Measurements from ENCODE around the gene ZC3HAV1. TPM values are rescaled to one million over a fixed set of nuclear protein-coding genes. Genes with fewer than 3 reads are reported as not detected.

Gene ZC3HAV1
- total RNA-seq, 4 donors from 2014 or later: 43.4 to 59.7 (median 50.2) TPM

GRCh38 chr7:139068544-139069399 is 40.7 kb downstream of the ZC3HAV1 start:
- Histone ChIP-seq H3K9me3 (no peaks in the 10 kb centered on the region), H3K27ac (no peak overlapping the region), H3K27me3 (no peaks in the 10 kb centered on the region), H3K4me3 (replicated peaks in 1 of 3) (no peak overlapping the region), H3K4me1 (no peaks in the 10 kb centered on the region), H3K36me3 (peaks cover 56 to 73% of the 10 kb centered on the region in 2 donors)
- DNase-seq: no peak
- WGBS, 2 donors: 96 to 97% methylated on average over 9 of the region's 9 CpGs
- no peak for TF ChIP-seq POLR2A (IDR thresholded peaks at IDR 0.05)
- no peak for TF ChIP-seq CTCF (IDR thresholded peaks at IDR 0.05)
- intact Hi-C loops (cut with DNase I): no loop called here

- Histone ChIP-seq H3K27ac (no peak overlapping the region), H3K9me3 (no peaks in the 10 kb centered on the region), H3K4me1 (no peaks in the 10 kb centered on the region), H3K4me3 (replicated peaks in 1 of 3) (no peak overlapping the region), H3K36me3 (peaks cover 50 to 63% of the 10 kb centered on the region in 2 donors), H3K27me3 (no peaks in the 10 kb centered on the region)
- TF ChIP-seq CTCF (IDR thresholded peaks at IDR 0.05) (no peak), POLR2A (IDR thresholded peaks at IDR 0.05) (no peak)
- DNase-seq: no peak
- intact Hi-C loops (cut with DNase I): no loop called here
- 85 to 89% methylated on average over 9 of the region's 9 CpGs for WGBS, 2 donors
These were observed 43.2 kb downstream of the ZC3HAV1 start for GRCh38 chr7:139066315-139066714.

GRCh38 chr7:139065323-139065722 is 44.2 kb downstream of the ZC3HAV1 start:
- H3K9me3 ChIP-seq: no peaks in the 10 kb centered on the region
- H3K4me3 ChIP-seq (replicated peaks in 1 of 3): no peak overlapping the region
- no peaks in the 10 kb centered on the region for H3K27me3 ChIP-seq
- no peak overlapping the region for H3K27ac ChIP-seq
- no peak for DNase-seq
- TF ChIP-seq CTCF (IDR thresholded peaks at IDR 0.05) (no peak), POLR2A (IDR thresholded peaks at IDR 0.05) (no peak)
- no peaks in the 10 kb centered on the region for H3K4me1 ChIP-seq
- H3K36me3 ChIP-seq: peaks cover 46 to 69% of the 10 kb centered on the region in 2 donors
- intact Hi-C loops (cut with DNase I): no loop called here
- WGBS, 2 donors: 86 to 93% methylated on average over 11 of the region's 11 CpGs

- H3K36me3 ChIP-seq: peaks cover 32 to 52% of the 10 kb centered on the region in 2 donors
- no peak for TF ChIP-seq POLR2A (IDR thresholded peaks at IDR 0.05)
- no peak for TF ChIP-seq CTCF (IDR thresholded peaks at IDR 0.05)
- WGBS, 2 donors: 86 to 88% methylated on average over 5 of the region's 5 CpGs
- no peak overlapping the region for H3K4me3 ChIP-seq (replicated peaks in 1 of 3)
- no peak overlapping the region for H3K27ac ChIP-seq
- no peaks in the 10 kb centered on the region for H3K4me1 ChIP-seq
- no peak for DNase-seq
- intact Hi-C loops (cut with DNase I): no loop called here
- H3K27me3 ChIP-seq: no peaks in the 10 kb centered on the region
- no peaks in the 10 kb centered on the region for H3K9me3 ChIP-seq
These were observed 48.1 kb downstream of the ZC3HAV1 start for GRCh38 chr7:139061416-139061815.

- peaks cover 26 to 48% of the 10 kb centered on the region in 2 donors for H3K36me3 ChIP-seq
- 87 to 88% methylated on average over 5 of the region's 5 CpGs for WGBS, 2 donors
- intact Hi-C loops (cut with DNase I): no loop called here
- H3K4me1 ChIP-seq: no peaks in the 10 kb centered on the region
- H3K9me3 ChIP-seq: no peaks in the 10 kb centered on the region
- no peak overlapping the region for H3K4me3 ChIP-seq (replicated peaks in 1 of 3)
- H3K27ac ChIP-seq: no peak overlapping the region
- DNase-seq: no peak
- H3K27me3 ChIP-seq: no peaks in the 10 kb centered on the region
- no peak for TF ChIP-seq POLR2A (IDR thresholded peaks at IDR 0.05)
- no peak for TF ChIP-seq CTCF (IDR thresholded peaks at IDR 0.05)
These were observed 48.8 kb downstream of the ZC3HAV1 start for GRCh38 chr7:139060695-139061237.

Data from thyroid gland (tissue), 4 donors.